ENCODE data around the gene BRD1.
"Not testable (repeated sequence)": the region's sequence is repeated elsewhere in the genome, so short reads cannot be mapped to it uniquely, and the experiment has no call there.

The BRD1 gene

GRCh38 chr22:49783036-49783746, 44.5 kb downstream of the BRD1 start:
- no peak for DNase-seq (ENCODE audit: low spot score)

DNA sequence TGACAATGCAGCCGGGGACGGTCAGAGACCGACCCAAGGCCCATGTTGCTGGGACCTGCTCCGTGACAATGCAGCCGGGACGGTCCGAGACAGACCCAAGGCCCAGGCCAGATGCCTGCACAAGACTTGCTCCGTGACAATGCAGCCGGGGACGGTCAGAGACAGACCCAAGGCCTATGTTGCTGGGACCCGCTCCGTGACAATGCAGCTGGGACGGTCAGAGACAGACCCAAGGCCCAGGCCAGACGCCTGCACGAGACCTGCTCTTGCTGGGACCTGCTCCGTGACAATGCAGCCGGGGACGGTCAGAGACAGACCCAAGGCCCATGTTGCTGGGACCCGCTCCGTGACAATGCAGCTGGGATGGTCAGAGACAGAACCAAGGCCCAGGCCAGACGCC, 45.8 kb downstream of the BRD1 start:
- DNase-seq (ENCODE audit: low spot score), result not testable (repeated sequence)

- no peak for DNase-seq (ENCODE audit: low spot score)
Measured at GRCh38 chr22:49781289-49781782, 46.3 kb downstream of the BRD1 start.

DNA sequence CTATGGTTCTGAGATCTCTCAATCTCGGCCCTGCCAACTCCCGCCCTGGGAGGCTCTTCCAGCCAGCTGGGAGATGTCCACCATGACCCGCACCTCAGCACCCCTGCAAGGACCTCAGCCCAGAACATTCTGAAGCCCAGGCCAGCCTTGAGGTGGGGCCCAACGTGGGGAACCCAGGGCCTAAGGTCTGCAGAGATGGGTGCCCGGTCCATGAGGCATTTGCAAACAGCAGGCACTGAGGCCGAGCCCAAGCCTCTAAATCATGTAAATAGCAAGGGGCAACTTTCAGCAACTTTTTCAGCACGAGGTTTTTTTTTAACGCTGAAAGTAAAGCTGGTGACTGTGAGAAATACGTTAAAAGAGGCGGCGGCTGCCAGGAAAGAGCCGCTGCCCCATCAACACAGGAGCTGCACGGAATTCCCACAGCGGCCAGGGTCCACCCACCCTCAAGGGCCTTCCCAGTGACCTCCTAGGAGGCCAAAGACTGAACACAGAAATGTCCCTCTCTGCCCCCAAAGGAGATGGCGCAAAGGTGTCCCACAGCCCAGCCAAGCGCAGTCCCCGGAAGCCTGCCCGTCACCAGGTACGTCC, 46.9 kb downstream of the BRD1 start:
- DNase-seq (ENCODE audit: low spot score), result no peak

DNA sequence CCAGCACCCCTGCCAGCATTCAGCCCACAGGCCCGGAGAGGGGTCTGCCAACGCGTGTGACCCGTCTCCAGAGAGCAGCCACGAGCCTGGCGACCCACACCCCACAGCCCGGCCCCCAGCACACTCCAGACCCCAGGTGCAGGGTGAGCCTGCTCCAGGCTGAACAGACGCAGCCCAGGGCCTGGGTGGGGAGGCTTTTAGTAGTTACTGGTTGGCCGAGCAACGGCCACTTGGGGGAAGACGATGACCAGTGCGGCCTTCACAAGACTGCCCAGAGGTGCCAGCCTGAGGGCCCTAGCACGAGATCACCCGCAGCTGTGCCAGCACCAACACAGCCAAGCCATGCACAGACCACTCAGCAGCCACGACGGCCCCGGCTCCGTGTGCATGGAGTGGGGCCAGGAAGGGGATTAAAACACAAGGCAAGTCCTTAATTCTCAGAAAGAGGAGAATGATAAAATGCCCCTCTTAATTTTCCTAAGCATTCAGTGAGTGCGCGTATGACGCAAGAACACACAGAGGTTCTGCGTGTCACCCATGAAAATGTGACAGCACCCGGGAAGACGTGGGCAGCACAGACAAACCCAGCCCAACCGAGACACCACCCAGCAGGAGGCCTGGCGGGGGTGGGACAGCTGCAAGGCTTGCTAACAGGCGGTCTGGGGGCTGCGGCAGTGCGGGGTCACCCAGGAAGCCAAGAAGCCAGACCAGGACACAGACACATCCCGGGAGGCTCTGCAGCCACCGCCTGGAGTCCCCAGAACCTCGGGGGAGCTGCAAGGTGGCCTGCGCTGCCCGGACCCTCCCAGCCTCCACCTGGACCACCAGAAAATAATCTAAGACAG, 47.6 kb downstream of the BRD1 start:
- DNase-seq (ENCODE audit: low spot score), result no peak

GRCh38 chr22:49779211-49779610, 48.5 kb downstream of the BRD1 start:
- DNase-seq (ENCODE audit: low spot score), result no peak

GRCh38 chr22:49777569-49778249, 50.0 kb downstream of the BRD1 start:
- no peak for DNase-seq (ENCODE audit: low spot score)

DNA sequence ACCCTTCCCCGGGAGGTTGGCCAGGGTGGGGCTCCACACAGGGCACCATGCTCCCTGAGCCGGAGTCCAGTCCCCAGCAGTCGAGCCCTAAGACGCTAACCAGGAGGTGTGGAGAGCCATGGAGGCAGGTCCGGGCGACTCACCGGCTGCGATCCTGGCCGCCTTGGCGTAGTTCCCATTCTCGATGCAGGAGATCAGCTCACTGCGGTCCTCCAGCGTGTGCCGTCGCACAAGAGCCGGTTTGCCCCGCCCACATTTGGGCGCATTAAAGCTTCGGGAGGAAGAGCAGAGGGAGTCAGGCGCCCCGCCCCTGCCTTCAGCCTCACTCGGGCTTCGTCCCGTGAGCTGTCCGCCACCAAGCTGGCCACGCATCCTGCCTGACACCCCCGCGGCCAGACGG, 50.8 kb downstream of the BRD1 start:
- DNase-seq (ENCODE audit: low spot score), result no peak

GRCh38 chr22:49775867-49776511, 51.7 kb downstream of the BRD1 start:
- no peak for DNase-seq (ENCODE audit: low spot score)

- no peak for DNase-seq (ENCODE audit: low spot score)
Measured at GRCh38 chr22:49775191-49775866, 52.3 kb downstream of the BRD1 start.

- DNase-seq (ENCODE audit: low spot score), result no peak
Measured at GRCh38 chr22:49774499-49775151, 53.0 kb downstream of the BRD1 start.

DNA sequence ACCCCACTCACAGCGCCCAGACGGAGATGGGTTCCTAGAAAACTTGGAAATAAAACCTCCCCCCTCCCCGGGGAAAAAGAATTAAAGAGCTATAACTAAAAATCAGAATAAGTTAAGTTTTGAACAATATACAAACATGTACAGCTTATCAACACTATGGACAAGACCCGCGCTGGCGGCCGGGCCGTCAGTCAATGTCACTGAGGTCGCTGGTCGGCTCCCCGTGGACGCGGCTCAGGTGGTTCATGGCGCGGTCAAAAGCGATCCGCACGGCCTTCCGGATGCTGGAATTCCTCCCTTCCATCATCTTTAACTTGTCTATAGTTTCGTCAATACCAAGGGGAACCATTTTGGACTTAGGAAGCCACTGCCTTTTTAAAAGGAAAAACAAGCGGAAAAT, 53.6 kb downstream of the BRD1 start:
- no peak for DNase-seq (ENCODE audit: low spot score)

DNA sequence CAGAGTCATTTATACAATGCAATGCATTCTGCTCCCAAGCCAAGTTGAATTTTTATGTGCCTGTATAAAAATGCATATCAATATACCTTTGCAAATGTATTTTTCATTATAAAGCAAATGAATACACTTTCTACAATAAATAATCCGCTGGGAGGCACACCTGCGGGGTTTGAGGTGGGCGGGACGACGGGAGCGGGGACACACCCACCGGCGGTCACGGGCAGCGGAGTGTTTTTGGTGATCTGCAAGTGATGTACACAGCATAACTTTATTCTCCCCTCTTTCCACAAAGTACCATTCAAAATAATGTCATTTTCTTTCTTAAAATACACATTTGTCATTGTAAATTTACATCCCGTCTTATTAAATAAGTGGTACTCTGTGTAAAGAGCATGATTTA, 54.1 kb downstream of the BRD1 start:
- no peak for DNase-seq (ENCODE audit: low spot score)

GRCh38 chr22:49772692-49773091, 55.0 kb downstream of the BRD1 start:
- DNase-seq (ENCODE audit: low spot score), result no peak

- DNase-seq (ENCODE audit: low spot score), result peak; percentile 53
Measured at GRCh38 chr22:49771266-49772065, 56.2 kb downstream of the BRD1 start.

DNA sequence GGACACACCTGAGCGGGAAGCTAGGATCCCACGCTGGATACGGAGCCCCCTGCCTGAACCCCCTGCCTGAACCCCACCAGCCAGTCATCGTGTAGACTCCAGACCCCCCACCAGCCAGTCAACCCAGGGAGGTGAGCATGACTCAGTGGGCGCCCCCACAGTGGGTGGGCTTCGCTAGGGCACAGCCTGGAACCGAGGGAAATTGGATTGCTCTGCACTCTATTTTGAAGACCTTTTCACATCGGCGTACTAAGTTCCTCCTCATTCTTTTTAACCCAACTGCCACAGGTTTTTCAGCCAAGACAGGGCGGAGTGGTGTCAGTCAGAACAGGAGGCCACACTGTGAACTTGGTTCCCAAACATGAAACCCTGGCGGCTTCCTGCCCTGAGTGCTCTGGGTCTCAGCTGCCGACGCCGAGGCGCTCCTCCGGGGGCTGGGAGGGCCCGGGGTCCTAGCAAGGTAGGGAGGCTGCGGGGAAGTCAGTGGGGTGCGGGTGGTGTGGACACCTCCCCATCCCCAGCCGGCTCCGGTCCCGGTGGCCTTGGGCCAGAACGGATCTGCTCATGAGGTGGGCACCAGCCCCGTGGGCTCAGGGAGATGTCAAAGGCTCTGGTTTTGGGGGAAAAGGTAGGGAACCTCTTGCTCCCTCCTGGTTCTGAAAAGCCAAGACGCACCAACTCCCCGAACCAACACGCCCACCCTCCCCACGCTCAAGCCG, 57.0 kb downstream of the BRD1 start:
- peak; percentile 49 for DNase-seq (ENCODE audit: low spot score)

- DNase-seq (ENCODE audit: low spot score), result peak; percentile 63
Measured at GRCh38 chr22:49769691-49770546, 57.8 kb downstream of the BRD1 start.

Measured in left forelimb (tissue), 1 donor.